ENCODE results near the gene PNCK. TPM values are rescaled to one million over a fixed set of nuclear protein-coding genes. Genes with fewer than 3 reads are reported as not detected.

PNCK gene
- total and polyA plus RNA-seq, 2 of the 13 experiments (the other 11 are each of a cell fraction or from before 2014, with no cell fraction given): 33.1 TPM; not detected in 1

DNA sequence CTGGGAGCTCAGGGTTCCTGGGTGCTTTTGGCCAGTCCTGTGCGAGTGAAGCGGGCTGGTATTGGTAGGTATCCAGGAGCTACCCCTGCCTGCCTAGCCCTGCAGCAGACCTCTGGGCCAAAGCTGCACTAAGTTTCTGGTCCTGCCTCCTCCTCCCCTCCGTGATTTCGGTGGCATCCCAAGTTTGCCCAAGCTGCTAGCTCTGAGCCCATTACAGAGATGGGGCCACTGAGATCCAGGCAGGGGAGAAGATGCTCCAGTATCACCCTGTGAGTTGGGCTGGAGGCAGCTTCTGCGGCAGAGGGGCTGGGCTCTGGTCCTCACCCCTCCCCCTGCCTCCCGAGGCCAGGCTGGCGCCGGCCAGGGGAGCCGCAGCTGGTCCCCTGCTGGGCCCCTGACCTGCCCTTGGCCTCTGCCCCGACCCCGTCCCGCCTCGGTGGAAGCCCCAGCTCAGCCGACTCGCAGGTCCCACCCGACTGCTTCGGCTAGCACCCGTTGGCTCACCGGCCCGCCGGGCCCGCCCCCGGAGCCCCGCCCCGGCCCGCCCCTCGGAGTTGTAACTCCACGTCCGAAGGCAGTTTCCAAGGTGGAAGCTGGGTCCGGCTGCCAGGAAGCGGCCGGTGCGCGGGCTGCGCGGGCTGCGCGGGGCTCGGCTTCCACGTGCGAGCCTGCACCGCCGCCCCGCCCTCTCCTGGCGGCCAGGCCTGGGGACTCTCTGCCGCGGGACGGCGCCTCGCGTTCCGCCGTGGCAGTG, 26.8 kb downstream of the PNCK start, which contains the start of gene DUSP9 (continued):
- TF ChIP-seq, protein P1, sequence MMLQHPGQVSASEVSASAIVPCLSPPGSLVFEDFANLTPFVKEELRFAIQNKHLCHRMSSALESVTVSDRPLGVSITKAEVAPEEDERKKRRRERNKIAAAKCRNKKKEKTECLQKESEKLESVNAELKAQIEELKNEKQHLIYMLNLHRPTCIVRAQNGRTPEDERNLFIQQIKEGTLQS (CRISPR knock-in tag; IDR thresholded peaks at IDR 0.05): 0 out of 2 replicates have a peak, but pooled peaks have one; percentile 14
- no peak for TF ChIP-seq ZNF205 (CRISPR knock-in tag; IDR thresholded peaks at IDR 0.05)
- TF ChIP-seq ZNF350 (CRISPR knock-in tag; IDR thresholded peaks at IDR 0.05; ENCODE audit: borderline replicate concordance, low read depth): peak; percentile 19; the same call in 1 of the 2 replicates
- TF ChIP-seq, protein P2, sequence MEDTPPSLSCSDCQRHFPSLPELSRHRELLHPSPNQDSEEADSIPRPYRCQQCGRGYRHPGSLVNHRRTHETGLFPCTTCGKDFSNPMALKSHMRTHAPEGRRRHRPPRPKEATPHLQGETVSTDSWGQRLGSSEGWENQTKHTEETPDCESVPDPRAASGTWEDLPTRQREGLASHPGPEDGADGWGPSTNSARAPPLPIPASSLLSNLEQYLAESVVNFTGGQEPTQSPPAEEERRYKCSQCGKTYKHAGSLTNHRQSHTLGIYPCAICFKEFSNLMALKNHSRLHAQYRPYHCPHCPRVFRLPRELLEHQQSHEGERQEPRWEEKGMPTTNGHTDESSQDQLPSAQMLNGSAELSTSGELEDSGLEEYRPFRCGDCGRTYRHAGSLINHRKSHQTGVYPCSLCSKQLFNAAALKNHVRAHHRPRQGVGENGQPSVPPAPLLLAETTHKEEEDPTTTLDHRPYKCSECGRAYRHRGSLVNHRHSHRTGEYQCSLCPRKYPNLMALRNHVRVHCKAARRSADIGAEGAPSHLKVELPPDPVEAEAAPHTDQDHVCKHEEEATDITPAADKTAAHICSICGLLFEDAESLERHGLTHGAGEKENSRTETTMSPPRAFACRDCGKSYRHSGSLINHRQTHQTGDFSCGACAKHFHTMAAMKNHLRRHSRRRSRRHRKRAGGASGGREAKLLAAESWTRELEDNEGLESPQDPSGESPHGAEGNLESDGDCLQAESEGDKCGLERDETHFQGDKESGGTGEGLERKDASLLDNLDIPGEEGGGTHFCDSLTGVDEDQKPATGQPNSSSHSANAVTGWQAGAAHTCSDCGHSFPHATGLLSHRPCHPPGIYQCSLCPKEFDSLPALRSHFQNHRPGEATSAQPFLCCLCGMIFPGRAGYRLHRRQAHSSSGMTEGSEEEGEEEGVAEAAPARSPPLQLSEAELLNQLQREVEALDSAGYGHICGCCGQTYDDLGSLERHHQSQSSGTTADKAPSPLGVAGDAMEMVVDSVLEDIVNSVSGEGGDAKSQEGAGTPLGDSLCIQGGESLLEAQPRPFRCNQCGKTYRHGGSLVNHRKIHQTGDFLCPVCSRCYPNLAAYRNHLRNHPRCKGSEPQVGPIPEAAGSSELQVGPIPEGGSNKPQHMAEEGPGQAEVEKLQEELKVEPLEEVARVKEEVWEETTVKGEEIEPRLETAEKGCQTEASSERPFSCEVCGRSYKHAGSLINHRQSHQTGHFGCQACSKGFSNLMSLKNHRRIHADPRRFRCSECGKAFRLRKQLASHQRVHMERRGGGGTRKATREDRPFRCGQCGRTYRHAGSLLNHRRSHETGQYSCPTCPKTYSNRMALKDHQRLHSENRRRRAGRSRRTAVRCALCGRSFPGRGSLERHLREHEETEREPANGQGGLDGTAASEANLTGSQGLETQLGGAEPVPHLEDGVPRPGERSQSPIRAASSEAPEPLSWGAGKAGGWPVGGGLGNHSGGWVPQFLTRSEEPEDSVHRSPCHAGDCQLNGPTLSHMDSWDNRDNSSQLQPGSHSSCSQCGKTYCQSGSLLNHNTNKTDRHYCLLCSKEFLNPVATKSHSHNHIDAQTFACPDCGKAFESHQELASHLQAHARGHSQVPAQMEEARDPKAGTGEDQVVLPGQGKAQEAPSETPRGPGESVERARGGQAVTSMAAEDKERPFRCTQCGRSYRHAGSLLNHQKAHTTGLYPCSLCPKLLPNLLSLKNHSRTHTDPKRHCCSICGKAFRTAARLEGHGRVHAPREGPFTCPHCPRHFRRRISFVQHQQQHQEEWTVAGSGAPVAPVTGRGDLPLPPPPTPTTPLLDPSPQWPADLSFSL (CRISPR knock-in tag; IDR thresholded peaks at IDR 0.05): no peak
- TF ChIP-seq, protein P3, sequence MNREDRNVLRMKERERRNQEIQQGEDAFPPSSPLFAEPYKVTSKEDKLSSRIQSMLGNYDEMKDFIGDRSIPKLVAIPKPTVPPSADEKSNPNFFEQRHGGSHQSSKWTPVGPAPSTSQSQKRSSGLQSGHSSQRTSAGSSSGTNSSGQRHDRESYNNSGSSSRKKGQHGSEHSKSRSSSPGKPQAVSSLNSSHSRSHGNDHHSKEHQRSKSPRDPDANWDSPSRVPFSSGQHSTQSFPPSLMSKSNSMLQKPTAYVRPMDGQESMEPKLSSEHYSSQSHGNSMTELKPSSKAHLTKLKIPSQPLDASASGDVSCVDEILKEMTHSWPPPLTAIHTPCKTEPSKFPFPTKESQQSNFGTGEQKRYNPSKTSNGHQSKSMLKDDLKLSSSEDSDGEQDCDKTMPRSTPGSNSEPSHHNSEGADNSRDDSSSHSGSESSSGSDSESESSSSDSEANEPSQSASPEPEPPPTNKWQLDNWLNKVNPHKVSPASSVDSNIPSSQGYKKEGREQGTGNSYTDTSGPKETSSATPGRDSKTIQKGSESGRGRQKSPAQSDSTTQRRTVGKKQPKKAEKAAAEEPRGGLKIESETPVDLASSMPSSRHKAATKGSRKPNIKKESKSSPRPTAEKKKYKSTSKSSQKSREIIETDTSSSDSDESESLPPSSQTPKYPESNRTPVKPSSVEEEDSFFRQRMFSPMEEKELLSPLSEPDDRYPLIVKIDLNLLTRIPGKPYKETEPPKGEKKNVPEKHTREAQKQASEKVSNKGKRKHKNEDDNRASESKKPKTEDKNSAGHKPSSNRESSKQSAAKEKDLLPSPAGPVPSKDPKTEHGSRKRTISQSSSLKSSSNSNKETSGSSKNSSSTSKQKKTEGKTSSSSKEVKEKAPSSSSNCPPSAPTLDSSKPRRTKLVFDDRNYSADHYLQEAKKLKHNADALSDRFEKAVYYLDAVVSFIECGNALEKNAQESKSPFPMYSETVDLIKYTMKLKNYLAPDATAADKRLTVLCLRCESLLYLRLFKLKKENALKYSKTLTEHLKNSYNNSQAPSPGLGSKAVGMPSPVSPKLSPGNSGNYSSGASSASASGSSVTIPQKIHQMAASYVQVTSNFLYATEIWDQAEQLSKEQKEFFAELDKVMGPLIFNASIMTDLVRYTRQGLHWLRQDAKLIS (CRISPR knock-in tag; IDR thresholded peaks at IDR 0.05): no peak
- no peak for TF ChIP-seq ZNF572 (CRISPR knock-in tag; IDR thresholded peaks at IDR 0.05)
- no peak for TF ChIP-seq ZNF567 (CRISPR knock-in tag; IDR thresholded peaks at IDR 0.05; ENCODE audit: borderline replicate concordance)
- no peak for TF ChIP-seq AGO2 (optimal IDR thresholded peaks at IDR 0.05; ENCODE audit: low read depth, low read length)
- peak; percentile 42; the same call in 1 of the 2 replicates for TF ChIP-seq DMAP1 (CRISPR knock-in tag; IDR thresholded peaks at IDR 0.05)
- no peak for TF ChIP-seq FOXP1 (IDR thresholded peaks at IDR 0.05)
- peak; percentile 27; the same call in 1 of the 2 replicates for TF ChIP-seq FOXP1 (CRISPR knock-in tag; IDR thresholded peaks at IDR 0.05)
- no peak for TF ChIP-seq TRIM24 (CRISPR knock-in tag; IDR thresholded peaks at IDR 0.05)
- TF ChIP-seq MEIS1 (CRISPR knock-in tag; IDR thresholded peaks at IDR 0.05; ENCODE audit: borderline replicate concordance): no peak
- TF ChIP-seq ZSCAN21 (CRISPR knock-in tag; IDR thresholded peaks at IDR 0.05; ENCODE audit: borderline replicate concordance): peak; percentile 84
- TF ChIP-seq GLI4 (CRISPR knock-in tag; IDR thresholded peaks at IDR 0.05; ENCODE audit: borderline replicate concordance): no peak
- peak; percentile 15; the same call in 1 of the 2 replicates for TF ChIP-seq TOPORS (CRISPR knock-in tag; IDR thresholded peaks at IDR 0.05)
- TF ChIP-seq RXRA (CRISPR knock-in tag; IDR thresholded peaks at IDR 0.05): peak; percentile 99
- no peak for TF ChIP-seq ZBTB1 (CRISPR knock-in tag; IDR thresholded peaks at IDR 0.05; ENCODE audit: borderline replicate concordance)
- no peak for TF ChIP-seq ZNF335 (CRISPR knock-in tag; IDR thresholded peaks at IDR 0.05)

All from HepG2 (cell line).